PC-9 (cell line): ENCODE results near the gene DNM1. TPM values are rescaled to one million over a fixed set of nuclear protein-coding genes. Genes with fewer than 3 reads are reported as not detected.

Experiments used
- BruUV-seq: library from RNA; stranded (reverse); fragments of 400-500 nt; replicated peaks from 2 replicates; lab custom pipeline; 2021; lab: Mats Ljungman, UMichigan
- CTCF ChIA-PET: fragments of 300-600 bp; sonication (Branson Sonifier 250); formaldehyde crosslinking; loops from one replicate; lab custom pipeline; 2022; ENCODE audit warnings: antibody characterized with exemption; lab: Charles Lee
- POLR2A ChIA-PET: fragments of 300-600 bp; sonication (Branson Sonifier 250); formaldehyde crosslinking; loops from one replicate; lab custom pipeline; 2022; ENCODE audit warnings: antibody characterized with exemption; ENCODE audit not compliant: unreplicated experiment; lab: Charles Lee
- DNase-seq, 2 experiments: peaks; one replicate each; pipeline versions ENCODE4 v3.0.0 to v3.0.0-alpha.2; 2015 to 2022; ENCODE audit warnings: mixed read lengths in 1 of 2
- H2AFZ ChIP-seq: fragments of 200-600 bp; sonication (generic); 2 replicates; pipeline ENCODE4 v1.8.1; 2017; ENCODE audit warnings: antibody characterized with exemption
- H3F3A ChIP-seq: fragments of 200-600 bp; sonication (generic); 2 replicates; pipeline ENCODE4 v1.8.1; 2017; ENCODE audit warnings: antibody characterized with exemption, mild to moderate bottlenecking, low read depth; ENCODE audit not compliant: insufficient read depth
- H3K27ac ChIP-seq: fragments of 200-600 bp; sonication (generic); 2 replicates; pipeline ENCODE4 v1.6.1; 2016; ENCODE audit warnings: mixed run types
- H3K27me3 ChIP-seq: fragments of 200-600 bp; sonication (generic); 2 replicates; pipeline ENCODE4 v1.6.1; 2016; ENCODE audit warnings: low read depth, mixed run types; ENCODE audit not compliant: insufficient read depth
- H3K36me3 ChIP-seq: fragments of 200-600 bp; sonication (generic); 2 replicates; pipeline ENCODE4 v1.6.1; 2016; ENCODE audit warnings: low read depth, mixed run types
- H3K4me1 ChIP-seq: fragments of 200-600 bp; sonication (generic); replicated peaks from 2 replicates; pipeline ENCODE4 v1.6.1; 2016; ENCODE audit warnings: mixed run types; ENCODE audit not compliant: insufficient read depth
- H3K4me2 ChIP-seq: fragments of 200-600 bp; sonication (generic); 2 replicates; pipeline ENCODE4 v1.6.1; 2017; ENCODE audit warnings: mixed run types
- H3K4me3 ChIP-seq: fragments of 200-600 bp; sonication (generic); 2 replicates; pipeline ENCODE4 v1.6.1; 2016; ENCODE audit warnings: mixed run types
- H3K79me2 ChIP-seq: fragments of 200-600 bp; sonication (generic); 2 replicates; pipeline ENCODE4 v1.6.1; 2017; ENCODE audit warnings: low read depth, mixed run types
- H3K9me2 ChIP-seq: fragments of 200-600 bp; sonication (generic); 2 replicates; pipeline ENCODE4 v1.8.1; 2017; ENCODE audit warnings: mild to moderate bottlenecking; ENCODE audit not compliant: insufficient read depth
- H3K9me3 ChIP-seq: fragments of 200-600 bp; sonication (generic); 2 replicates; pipeline ENCODE4 v1.8.1; 2016; ENCODE audit warnings: low read depth; ENCODE audit not compliant: insufficient read depth
- H4K20me1 ChIP-seq: fragments of 200-600 bp; sonication (generic); 2 replicates; pipeline ENCODE4 v1.8.1; 2017; ENCODE audit not compliant: insufficient read depth
- EZH2 ChIP-seq: fragments of 200-600 bp; sonication (generic); IDR thresholded peaks from 2 replicates; pipeline ENCODE4 v1.8.0; 2017; ENCODE audit warnings: antibody characterized with exemption, low read depth
- intact Hi-C: fragments of 100-400 bp; cut with micrococcal nuclease; formaldehyde crosslinking; loops from one replicate; pipeline ENCODE4 v1.10.0; 2022; ENCODE audit not compliant: unreplicated experiment
- total RNA-seq: library from RNA; stranded (reverse); gene quantifications from 2 replicates; pipeline ENCODE4 v1.2.3, GENCODE V29; 2021
- TF ChIP-seq, protein P1 (sequence below): fragments of 200-600 bp; sonication (generic); conservative IDR thresholded peaks from 2 replicates; pipeline ENCODE4 v1.6.1; 2017; ENCODE audit warnings: mixed run types, antibody characterized with exemption, mild to moderate bottlenecking, moderate library complexity

Gene DNM1
- total RNA-seq, 1 experiment from 2014 or later: 134 TPM

DNA sequence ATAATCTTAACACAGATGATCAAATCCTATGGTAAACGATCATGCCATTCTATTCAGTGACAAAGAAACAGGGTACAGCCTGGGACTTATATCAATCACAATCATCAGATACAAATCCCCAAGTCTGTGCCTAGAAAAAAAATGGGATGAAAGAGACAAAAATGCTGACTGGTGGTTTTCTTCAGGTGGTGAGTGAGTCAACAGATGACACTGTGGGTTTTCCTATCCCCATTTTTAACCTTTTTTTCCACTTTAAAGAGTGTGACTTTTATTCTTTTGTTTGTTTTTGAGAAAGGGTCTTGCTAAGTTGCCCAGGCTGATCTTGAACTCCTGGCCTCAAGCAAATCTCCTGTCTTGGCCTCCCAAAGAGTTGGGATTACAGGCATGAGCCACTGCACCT, 15.0 kb upstream of the DNM1 start:
- ChIA-PET CTCF (no interaction called here), POLR2A (no interaction called here)
- Histone ChIP-seq H3K4me3 (no peak overlapping the region), H3K79me2 (0 out of 2 replicates have a peak, but pooled peaks cover 4% of the 10 kb centered on the region), H3F3A (peaks cover 14% of the 10 kb centered on the region), H3K4me1 (peaks cover 8% of the 10 kb centered on the region), H3K36me3 (peaks cover 10% of the 10 kb centered on the region; the same call in 1 of the 2 replicates), H4K20me1 (no peaks in the 10 kb centered on the region), H2AFZ (no peak overlapping the region), H3K27me3 (no peaks in the 10 kb centered on the region), H3K9me2 (no peaks in the 10 kb centered on the region), H3K27ac (no peak overlapping the region), H3K9me3 (no peaks in the 10 kb centered on the region), H3K4me2 (no peak overlapping the region)
- intact Hi-C loops: no loop called here
- BruUV-seq: no TSS peak
- DNase-seq: no peak
- TF ChIP-seq, protein P1, sequence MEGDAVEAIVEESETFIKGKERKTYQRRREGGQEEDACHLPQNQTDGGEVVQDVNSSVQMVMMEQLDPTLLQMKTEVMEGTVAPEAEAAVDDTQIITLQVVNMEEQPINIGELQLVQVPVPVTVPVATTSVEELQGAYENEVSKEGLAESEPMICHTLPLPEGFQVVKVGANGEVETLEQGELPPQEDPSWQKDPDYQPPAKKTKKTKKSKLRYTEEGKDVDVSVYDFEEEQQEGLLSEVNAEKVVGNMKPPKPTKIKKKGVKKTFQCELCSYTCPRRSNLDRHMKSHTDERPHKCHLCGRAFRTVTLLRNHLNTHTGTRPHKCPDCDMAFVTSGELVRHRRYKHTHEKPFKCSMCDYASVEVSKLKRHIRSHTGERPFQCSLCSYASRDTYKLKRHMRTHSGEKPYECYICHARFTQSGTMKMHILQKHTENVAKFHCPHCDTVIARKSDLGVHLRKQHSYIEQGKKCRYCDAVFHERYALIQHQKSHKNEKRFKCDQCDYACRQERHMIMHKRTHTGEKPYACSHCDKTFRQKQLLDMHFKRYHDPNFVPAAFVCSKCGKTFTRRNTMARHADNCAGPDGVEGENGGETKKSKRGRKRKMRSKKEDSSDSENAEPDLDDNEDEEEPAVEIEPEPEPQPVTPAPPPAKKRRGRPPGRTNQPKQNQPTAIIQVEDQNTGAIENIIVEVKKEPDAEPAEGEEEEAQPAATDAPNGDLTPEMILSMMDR: no peak
- no peak for TF ChIP-seq EZH2

DNA sequence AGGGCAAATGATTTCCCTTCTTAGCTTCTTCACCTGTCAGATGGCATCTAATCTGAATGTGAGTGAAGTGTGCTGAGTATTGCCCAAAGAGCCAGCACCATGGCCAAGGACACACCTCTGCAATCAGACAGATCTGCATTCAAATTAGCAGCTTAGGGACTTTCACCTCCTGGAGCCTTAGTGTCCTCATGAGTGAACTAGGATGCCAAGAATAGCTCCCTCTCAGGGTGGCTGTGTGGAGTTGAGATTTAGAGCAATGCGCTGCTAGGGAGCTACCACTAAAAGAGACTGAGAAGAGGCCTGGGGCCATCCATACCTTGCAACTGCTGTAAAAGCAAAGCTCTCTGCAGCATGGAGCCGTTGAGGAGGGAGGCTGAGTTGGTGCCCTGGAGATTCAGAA, 13.2 kb upstream of the DNM1 start:
- Histone ChIP-seq H3K27ac (no peak overlapping the region), H3K4me1 (peaks cover 16% of the 10 kb centered on the region), H3K27me3 (no peaks in the 10 kb centered on the region), H4K20me1 (no peaks in the 10 kb centered on the region), H3K9me2 (no peaks in the 10 kb centered on the region), H3K4me2 (peak overlapping the region; percentile 87), H3K4me3 (no peak overlapping the region; the same call in 1 of the 2 replicates), H3K9me3 (no peaks in the 10 kb centered on the region), H3F3A (peaks cover 23% of the 10 kb centered on the region), H2AFZ (no peak overlapping the region), H3K36me3 (peaks cover 10% of the 10 kb centered on the region; the same call in 1 of the 2 replicates), H3K79me2 (0 out of 2 replicates have a peak, but pooled peaks cover 4% of the 10 kb centered on the region)
- POLR2A ChIA-PET: interaction anchor here (0.5 to 0.6 kb wide), 3 partner anchors 9 to 484 kb away, joined by 3 to 17 read pairs (median 5); no protein-coding TSS in a partner anchor
- no peak for DNase-seq
- intact Hi-C loops: loop anchor here (5.0 kb wide), 2 partner anchors 43 to 152 kb away; partner anchors contain the start of genes LCN2 and SLC27A4
- CTCF ChIA-PET: interaction anchor here (0.5 to 0.6 kb wide), 4 partner anchors 25 to 418 kb away, joined by 3 to 9 read pairs (median 4); no protein-coding TSS in a partner anchor
- BruUV-seq: no TSS peak
- TF ChIP-seq EZH2: no peak
- TF ChIP-seq, protein P1: no peak

DNA sequence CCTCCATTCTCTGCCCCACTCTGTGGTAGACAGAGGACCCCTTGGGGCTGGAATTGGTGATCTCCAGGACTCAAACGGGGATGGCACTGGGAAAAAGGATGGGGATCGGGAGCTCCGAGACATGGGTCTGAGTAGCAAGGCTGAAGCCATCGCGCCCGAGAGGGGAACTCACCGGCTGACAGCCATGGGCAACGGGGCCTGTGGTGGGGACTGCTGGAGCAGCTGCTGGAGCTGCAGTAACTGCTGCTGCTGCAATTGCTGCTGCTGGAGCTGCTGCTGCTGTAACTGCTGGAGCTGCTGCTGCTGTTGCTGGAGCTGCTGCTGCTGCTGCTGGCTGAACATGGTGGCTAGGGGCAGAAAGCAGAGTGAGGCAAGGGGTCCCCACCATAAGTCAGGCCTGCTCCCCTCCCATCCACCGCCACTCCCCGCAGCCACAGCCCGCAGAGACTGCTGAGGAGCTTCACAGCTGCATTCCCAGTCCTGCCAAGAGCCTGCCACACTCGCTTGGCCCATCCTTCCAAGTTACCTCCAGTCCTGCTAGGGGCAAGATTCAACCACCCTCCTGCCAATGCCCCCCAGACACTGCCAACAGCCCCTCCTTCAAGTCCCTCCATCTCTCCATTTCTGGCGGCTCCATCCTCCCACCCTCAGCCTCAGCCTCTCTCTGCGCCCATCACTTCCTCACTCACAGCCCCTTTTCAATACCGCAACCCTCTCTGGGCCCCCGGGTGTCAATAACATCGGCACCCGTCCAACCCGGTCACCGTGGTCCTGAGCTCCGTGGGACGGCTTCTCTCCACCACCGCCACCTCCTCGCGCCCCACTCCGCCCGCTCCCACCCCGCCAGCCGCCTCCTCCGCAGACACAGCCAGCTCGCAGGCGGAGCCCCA, 12.4 kb upstream of the DNM1 start:
- Histone ChIP-seq H4K20me1 (no peaks in the 10 kb centered on the region), H3F3A (peaks cover 23% of the 10 kb centered on the region), H3K79me2 (0 out of 2 replicates have a peak, but pooled peaks cover 4% of the 10 kb centered on the region), H3K9me3 (no peaks in the 10 kb centered on the region), H3K4me1 (peaks cover 16% of the 10 kb centered on the region), H2AFZ (peak overlapping the region; percentile 85), H3K4me3 (peak overlapping the region; percentile 83), H3K27ac (peak overlapping the region; percentile 77; the same call in 1 of the 2 replicates), H3K27me3 (no peaks in the 10 kb centered on the region), H3K4me2 (peak overlapping the region; percentile 87), H3K36me3 (peaks cover 10% of the 10 kb centered on the region; the same call in 1 of the 2 replicates), H3K9me2 (no peaks in the 10 kb centered on the region)
- ChIA-PET CTCF (interaction anchor here (0.5 kb wide), 2 partner anchors 10 to 32 kb away, joined by 3 read pairs; no protein-coding TSS in a partner anchor), POLR2A (interaction anchor here (0.6 to 0.7 kb wide), 2 partner anchors 9 to 45 kb away, joined by 5 to 17 read pairs; no protein-coding TSS in a partner anchor)
- TF ChIP-seq EZH2: no peak
- TF ChIP-seq, protein P1: no peak
- DNase-seq: no peak
- intact Hi-C loops: loop anchor here (5.0 kb wide), 2 partner anchors 43 to 152 kb away; partner anchors contain the start of genes LCN2 and SLC27A4
- no TSS peak for BruUV-seq
